SK-N-MC (cell line): Measurements from ENCODE around the gene TMEM43.
"Not testable (repeated sequence)": the region's sequence is repeated elsewhere in the genome, so short reads cannot be mapped to it uniquely, and the experiment has no call there.

ENCODE experiments used
- DNase-seq: peaks from one replicate; pipeline ENCODE4 v3.0.0-alpha.2; 2011; ENCODE audit warnings: low read depth, low spot score
- H3K27ac ChIP-seq: fragments of 200-600 bp; sonication (generic); 2 replicates; pipeline ENCODE4 v1.5.1; 2016; ENCODE audit warnings: mixed run types
- H3K36me3 ChIP-seq: fragments of 200-600 bp; sonication (generic); 2 replicates; pipeline ENCODE4 v1.6.1; 2017; ENCODE audit warnings: antibody characterized with exemption, low read length, mixed read lengths; ENCODE audit not compliant: insufficient read depth
- H3K4me3 ChIP-seq: fragments of 200-600 bp; sonication (generic); 2 replicates; pipeline ENCODE4 v1.5.1; 2016
- H3K9ac ChIP-seq: fragments of 200-600 bp; sonication (generic); 2 replicates; pipeline ENCODE4 v1.8.0; 2017; ENCODE audit warnings: mixed run types, mixed read lengths; ENCODE audit not compliant: insufficient read length
- H3K9me3 ChIP-seq: fragments of 200-600 bp; sonication (generic); 2 replicates; pipeline ENCODE4 v1.6.1; 2017; ENCODE audit warnings: low read depth, mild to moderate bottlenecking, antibody characterized with exemption, low read length, moderate library complexity, mixed read lengths
- EZH2 ChIP-seq: fragments of 200-600 bp; sonication (generic); IDR thresholded peaks from one replicate; pipeline ENCODE4 v1.6.1; 2017; ENCODE audit warnings: antibody characterized with exemption
- FOXP2 ChIP-seq: optimal IDR thresholded peaks from 2 replicates; pipeline ENCODE3; 2011; ENCODE audit warnings: mild to moderate bottlenecking, moderate library complexity; ENCODE audit not compliant: insufficient read depth; ENCODE audit errors: extremely low read length, control extremely low read depth
- POLR2AphosphoS5 ChIP-seq: IDR thresholded peaks from 2 replicates; pipeline ENCODE4 v1.6.1; 2012; ENCODE audit warnings: mild to moderate bottlenecking, low read depth, low read length, borderline replicate concordance

The TMEM43 gene

DNA sequence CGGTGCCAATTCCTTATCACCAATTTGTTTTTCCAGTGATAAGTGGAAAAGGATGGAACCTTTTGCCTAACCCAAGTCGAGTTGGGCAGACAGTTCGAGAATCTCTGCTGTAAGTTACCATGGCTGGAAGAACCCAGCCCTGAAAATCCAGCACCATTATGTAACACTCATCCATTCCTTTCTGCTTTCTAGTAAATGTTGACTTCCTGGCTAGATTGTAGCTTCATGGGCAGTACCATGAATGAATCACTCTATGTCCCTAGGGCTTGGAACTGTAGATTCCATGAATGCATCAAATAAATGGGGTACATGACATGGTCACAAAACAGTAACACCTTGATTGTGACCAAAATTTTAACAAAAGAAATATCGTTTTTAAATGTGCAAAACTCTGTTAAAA, 14.2 kb upstream of the TMEM43 start:
- TF ChIP-seq EZH2 (no peak), FOXP2 (no peak), POLR2AphosphoS5 (no peak)
- no peaks in the 10 kb centered on the region for H3K9me3 ChIP-seq
- no peak overlapping the region for H3K9ac ChIP-seq
- H3K36me3 ChIP-seq, result peaks cover 8% of the 10 kb centered on the region; the same call in 1 of the 2 replicates
- H3K27ac ChIP-seq, result no peak overlapping the region
- H3K4me3 ChIP-seq, result no peak overlapping the region
- no peak for DNase-seq

DNA sequence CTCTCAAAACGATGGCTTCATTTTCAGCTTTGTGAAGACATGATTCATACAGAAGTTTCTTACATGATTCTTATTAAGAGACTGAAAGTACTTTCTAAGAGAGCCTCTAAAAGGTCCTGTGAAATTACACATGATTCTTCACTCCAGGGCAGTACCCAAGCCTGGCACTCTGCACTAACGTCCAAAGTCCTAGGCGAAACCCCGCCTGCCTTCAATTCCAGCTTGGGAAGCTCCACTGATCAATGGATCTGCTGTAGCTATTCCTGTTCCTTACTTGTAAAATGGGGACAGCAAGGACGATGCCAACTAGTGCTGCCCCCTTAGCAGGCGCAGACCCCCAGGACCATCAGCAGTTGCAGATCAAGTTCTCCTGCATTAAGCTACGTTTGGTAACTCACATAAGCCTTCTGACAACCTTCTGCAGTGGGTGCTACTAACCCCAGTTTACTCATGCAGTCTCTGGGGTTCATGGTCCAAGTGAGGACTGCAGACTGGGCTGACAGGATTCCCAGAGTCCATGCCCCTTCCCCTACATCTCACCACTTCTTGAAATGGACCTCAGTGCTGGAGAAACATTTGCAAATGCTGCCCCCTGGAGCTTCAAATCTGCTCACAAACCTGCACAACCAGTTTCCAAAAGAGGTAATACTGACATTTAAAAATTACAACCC, 10.8 kb upstream of the TMEM43 start:
- no peak for DNase-seq
- no peak overlapping the region for H3K9ac ChIP-seq
- TF ChIP-seq EZH2 (no peak), POLR2AphosphoS5 (no peak), FOXP2 (no peak)
- no peaks in the 10 kb centered on the region for H3K9me3 ChIP-seq
- H3K36me3 ChIP-seq, result peaks cover 9% of the 10 kb centered on the region; the same call in 1 of the 2 replicates
- no peak overlapping the region for H3K27ac ChIP-seq
- no peak overlapping the region for H3K4me3 ChIP-seq

DNA sequence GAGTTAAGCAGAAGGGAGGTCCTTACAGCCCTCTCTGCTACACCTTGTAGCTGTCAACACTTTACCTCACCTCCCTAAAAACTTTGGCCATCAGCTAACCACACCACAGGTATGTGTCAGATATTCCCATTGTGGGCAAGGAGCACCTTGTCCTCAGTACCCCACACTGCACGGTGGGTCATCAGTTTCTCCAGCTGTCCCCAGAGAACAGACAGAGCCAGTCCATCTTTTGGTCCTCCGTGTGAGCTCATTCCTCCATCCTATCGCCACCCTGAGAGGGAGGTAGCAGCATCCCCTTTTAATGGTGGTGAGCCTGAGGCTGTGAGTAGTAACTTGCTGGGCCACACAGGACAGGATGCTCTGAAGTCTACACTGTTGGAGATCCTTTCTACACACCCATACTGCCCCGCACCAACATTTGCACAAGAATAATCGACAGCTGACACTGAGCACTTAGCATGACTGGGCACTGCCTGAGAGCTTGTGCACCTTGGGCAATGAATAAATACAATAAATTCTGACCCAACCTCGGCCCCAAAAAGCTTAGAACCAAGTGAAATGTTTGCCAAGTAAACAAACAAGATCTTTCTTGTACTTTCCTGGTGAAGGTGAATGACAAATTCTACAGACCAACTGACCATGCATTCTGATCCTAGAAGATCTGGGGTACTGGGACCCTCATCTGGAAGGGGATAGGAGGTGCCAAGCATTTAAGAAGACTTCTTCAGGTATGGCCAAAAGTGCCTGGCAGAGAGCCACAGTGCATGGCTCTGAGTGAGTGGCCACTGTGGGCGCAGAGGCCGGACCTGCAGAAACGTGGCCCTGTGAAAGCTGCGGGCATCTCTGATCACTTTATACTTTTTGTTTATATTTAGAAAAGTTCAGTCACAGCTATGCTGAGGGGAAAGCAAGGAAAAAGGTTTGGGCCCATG, 7.1 kb upstream of the TMEM43 start:
- H3K9ac ChIP-seq, result no peak overlapping the region

DNA sequence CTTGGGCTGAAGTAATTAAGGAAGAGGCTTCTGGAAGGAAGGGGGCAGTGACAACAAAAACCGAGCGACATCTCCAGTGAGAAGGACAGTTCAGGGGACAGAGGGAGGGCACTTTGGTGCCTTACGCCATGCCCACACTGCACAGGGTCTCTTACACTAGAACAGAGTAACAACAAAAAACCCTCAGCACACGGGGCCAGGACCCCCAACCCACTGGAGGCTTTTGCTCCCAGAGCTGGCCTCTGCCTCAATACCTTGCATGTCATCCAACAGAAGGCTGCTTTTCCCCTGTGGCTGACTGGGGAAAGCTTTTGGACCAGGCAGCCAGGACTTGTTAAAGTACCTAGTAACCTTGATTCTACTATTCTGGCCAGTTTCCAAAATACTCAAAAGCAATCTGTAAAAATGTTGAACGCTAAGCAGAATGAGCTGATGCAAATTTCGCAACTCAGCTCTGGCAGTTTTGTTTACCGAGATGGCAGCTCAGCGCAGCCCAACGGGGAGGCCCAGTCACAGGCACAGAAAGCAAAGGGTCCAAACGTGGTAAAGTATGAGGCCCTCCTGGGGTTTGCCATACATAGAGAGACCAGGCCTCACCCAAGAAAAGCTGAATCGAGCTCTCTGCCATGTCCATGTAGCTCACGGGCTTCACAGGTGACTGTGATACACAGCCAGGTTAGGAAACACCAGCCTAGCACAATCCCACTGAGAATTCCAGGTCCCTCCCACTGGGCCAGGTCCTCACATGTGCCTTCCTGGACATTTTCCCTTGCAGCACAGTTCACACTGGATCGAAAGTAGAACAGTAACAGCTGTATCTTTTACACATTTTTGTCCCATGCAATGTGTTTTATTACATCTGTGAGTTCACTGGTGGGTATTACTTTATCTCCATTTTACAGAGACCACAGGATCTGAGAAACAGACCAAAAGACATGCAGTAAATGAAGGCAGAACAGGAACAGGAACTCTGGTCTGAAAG, 6.2 kb upstream of the TMEM43 start:
- no peak overlapping the region for H3K9ac ChIP-seq
- H3K27ac ChIP-seq, result no peak overlapping the region
- peak; percentile 14 for DNase-seq
- no peak overlapping the region for H3K4me3 ChIP-seq
- peaks cover 9% of the 10 kb centered on the region; the same call in 1 of the 2 replicates for H3K36me3 ChIP-seq
- H3K9me3 ChIP-seq, result no peaks in the 10 kb centered on the region
- TF ChIP-seq EZH2, result no peak
- peak; percentile 70 for TF ChIP-seq FOXP2

More for the DNA sequence above, 7.1 kb upstream of the TMEM43 start:
- Histone ChIP-seq H3K27ac (no peak overlapping the region), H3K4me3 (no peak overlapping the region), H3K36me3 (peaks cover 9% of the 10 kb centered on the region; the same call in 1 of the 2 replicates), H3K9me3 (no peaks in the 10 kb centered on the region)
- no peak for TF ChIP-seq POLR2AphosphoS5
- no peak for TF ChIP-seq FOXP2
- TF ChIP-seq EZH2, result no peak
- no peak for DNase-seq

DNA sequence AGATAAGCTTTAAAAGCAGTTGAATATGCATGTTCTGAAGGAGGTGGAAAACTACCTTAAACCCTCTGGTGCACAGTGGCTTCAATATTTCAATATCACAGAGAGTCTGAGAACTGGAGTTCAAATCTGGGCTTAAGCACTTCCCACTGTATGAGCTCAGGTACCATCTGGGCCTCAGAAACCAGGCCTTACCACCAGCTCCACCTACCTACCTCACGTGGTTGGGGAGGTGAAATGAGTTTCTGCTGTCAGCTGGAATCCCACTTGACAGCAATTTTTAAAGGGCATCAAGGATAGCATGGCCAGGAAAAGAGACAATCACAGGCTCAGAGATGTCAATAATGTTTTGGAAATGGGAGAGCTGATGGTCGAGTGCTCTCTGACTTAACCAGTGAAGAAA, 5.2 kb upstream of the TMEM43 start:
- Histone ChIP-seq H3K27ac (no peak overlapping the region), H3K36me3 (peaks cover 9% of the 10 kb centered on the region; the same call in 1 of the 2 replicates), H3K9me3 (no peaks in the 10 kb centered on the region), H3K9ac (no peak overlapping the region), H3K4me3 (no peak overlapping the region)
- no peak for DNase-seq
- TF ChIP-seq EZH2, result no peak
- no peak for TF ChIP-seq POLR2AphosphoS5
- no peak for TF ChIP-seq FOXP2

DNA sequence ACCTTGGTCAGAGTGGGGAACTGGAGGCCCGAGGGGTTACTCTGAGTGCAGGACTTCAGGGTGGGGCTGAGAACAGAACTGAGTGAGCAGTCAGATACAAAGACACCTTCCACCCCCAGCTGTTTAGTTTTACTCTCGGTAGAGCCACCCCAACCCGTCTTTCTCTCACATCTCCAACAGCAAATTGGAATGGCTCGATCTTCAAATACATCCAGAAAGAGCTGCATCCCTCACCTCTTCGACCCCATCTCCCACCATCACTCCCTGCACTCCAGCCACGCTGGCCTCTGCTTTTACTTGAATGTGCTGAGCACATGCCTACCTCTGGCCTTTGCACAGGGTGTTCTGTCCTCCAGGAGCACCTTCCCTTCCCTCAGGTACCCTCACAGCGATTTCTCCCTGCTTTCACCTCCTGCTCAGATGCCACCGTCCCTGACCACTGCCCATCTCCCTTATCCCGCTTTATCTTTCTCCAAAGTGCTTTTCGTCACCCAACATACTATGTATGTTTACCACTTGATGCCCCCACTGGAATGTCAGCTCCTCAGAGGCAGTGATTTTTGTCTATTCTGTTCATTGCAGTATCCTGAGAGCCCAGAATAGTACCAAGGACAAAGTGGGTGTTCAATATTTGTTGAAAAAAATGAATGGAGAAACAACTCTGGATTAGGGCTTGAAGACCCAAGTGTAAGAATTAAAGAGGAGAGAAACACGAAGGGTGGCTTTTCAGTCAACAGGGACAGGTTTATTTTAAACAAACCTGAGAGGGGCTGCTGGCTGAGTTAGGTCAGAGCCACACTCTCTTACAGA, 4.5 kb upstream of the TMEM43 start:
- H3K9ac ChIP-seq, result no peak overlapping the region
- no peak overlapping the region for H3K4me3 ChIP-seq
- DNase-seq, result no peak
- no peaks in the 10 kb centered on the region for H3K9me3 ChIP-seq
- no peak overlapping the region for H3K27ac ChIP-seq
- H3K36me3 ChIP-seq, result peaks cover 5% of the 10 kb centered on the region; the same call in 1 of the 2 replicates
- TF ChIP-seq EZH2 (no peak), FOXP2 (no peak), POLR2AphosphoS5 (no peak)

DNA sequence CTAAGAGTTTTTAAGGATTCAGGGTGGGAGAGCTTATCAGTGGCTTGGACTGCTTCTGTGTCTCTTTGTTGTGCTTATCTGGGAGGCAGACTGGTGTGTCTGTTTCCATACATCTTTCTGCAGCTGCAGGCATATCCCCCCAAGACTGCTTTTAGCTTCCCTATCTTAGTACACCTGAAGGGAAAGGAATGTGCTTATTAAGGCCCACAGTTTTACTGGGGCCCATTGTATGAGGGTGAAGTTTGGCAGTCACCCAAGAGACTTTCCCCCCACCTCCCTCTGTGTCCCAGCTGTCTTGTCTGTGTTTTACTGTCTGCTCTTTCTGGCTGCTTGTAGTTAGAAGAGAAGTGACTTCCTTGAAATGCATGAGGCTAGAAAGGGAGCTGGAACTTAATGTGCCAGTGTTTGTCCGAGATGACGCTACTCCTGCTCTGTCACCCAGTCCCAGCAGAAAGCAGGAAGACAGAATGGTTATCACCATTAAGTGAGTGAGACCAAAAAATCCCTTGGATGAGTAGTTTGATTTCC, 3.9 kb upstream of the TMEM43 start:
- not testable (repeated sequence) for H3K4me3 ChIP-seq, H3K9me3 ChIP-seq, H3K36me3 ChIP-seq, H3K9ac ChIP-seq, DNase-seq, H3K27ac ChIP-seq
